ENCODE measurements around the gene CNP.

The CNP gene

GRCh38 chr17:41996855-41997164, 30.2 kb downstream of the CNP start:
- TF ChIP-seq CTCF (IDR thresholded peaks at IDR 0.05; ENCODE audit: borderline replicate concordance, extremely low read depth, low read length, poor library complexity, severe bottlenecking) (no peak), EZH2 (IDR thresholded peaks at IDR 0.05; ENCODE audit: borderline replicate concordance, low read depth, low read length, severe bottlenecking) (no peak)
- Histone ChIP-seq H3K4me3 (ENCODE audit: low read depth in 1 of 2, low read length in 2 of 2) (no peak overlapping the region), H4K20me1 (ENCODE audit: insufficient read depth, low read length) (peaks cover 23% of the 10 kb centered on the region), H3K27ac (ENCODE audit: low read length) (no peak overlapping the region), H3K9ac (ENCODE audit: low read depth, low read length) (no peak overlapping the region), H3K4me1 (ENCODE audit: insufficient read depth, low read length) (no peaks in the 10 kb centered on the region), H3K79me2 (ENCODE audit: insufficient read depth, low read length) (peaks cover 19% of the 10 kb centered on the region), H3K9me3 (ENCODE audit: insufficient read depth, low read length, severe bottlenecking) (no peaks in the 10 kb centered on the region), H3K36me3 (ENCODE audit: insufficient read depth, low read length) (peaks cover 91% of the 10 kb centered on the region), H3K4me2 (ENCODE audit: insufficient read depth, low read length) (no peak overlapping the region), H3K27me3 (ENCODE audit: insufficient read depth, low read length, poor library complexity) (no peaks in the 10 kb centered on the region), H2AFZ (ENCODE audit: low read depth, low read length) (no peak overlapping the region)
- no peak for DNase-seq
- ATAC-seq (ENCODE audit: insufficient read depth, low read depth) = no peak

GRCh38 chr17:41998497-41998896, 31.9 kb downstream of the CNP start:
- DNase-seq (no peak), ATAC-seq (ENCODE audit: insufficient read depth, low read depth) (no peak)
- Histone ChIP-seq H3K36me3 (ENCODE audit: insufficient read depth, low read length) (peaks cover 91% of the 10 kb centered on the region), H3K4me3 (ENCODE audit: low read depth in 1 of 2, low read length in 2 of 2) (no peak overlapping the region), H3K27ac (ENCODE audit: low read length) (no peak overlapping the region), H3K4me1 (ENCODE audit: insufficient read depth, low read length) (no peaks in the 10 kb centered on the region), H3K27me3 (ENCODE audit: insufficient read depth, low read length, poor library complexity) (no peaks in the 10 kb centered on the region), H2AFZ (ENCODE audit: low read depth, low read length) (no peak overlapping the region), H4K20me1 (ENCODE audit: insufficient read depth, low read length) (peaks cover 37% of the 10 kb centered on the region), H3K9me3 (ENCODE audit: insufficient read depth, low read length, severe bottlenecking) (no peaks in the 10 kb centered on the region), H3K79me2 (ENCODE audit: insufficient read depth, low read length) (peaks cover 32% of the 10 kb centered on the region), H3K9ac (ENCODE audit: low read depth, low read length) (no peak overlapping the region), H3K4me2 (ENCODE audit: insufficient read depth, low read length) (no peak overlapping the region)
- TF ChIP-seq CTCF (IDR thresholded peaks at IDR 0.05; ENCODE audit: borderline replicate concordance, extremely low read depth, low read length, poor library complexity, severe bottlenecking) (no peak), EZH2 (IDR thresholded peaks at IDR 0.05; ENCODE audit: borderline replicate concordance, low read depth, low read length, severe bottlenecking) (no peak)

GRCh38 chr17:42000413-42001133, 34.0 kb downstream of the CNP start:
- TF ChIP-seq EZH2 (IDR thresholded peaks at IDR 0.05; ENCODE audit: borderline replicate concordance, low read depth, low read length, severe bottlenecking) = no peak
- TF ChIP-seq CTCF (IDR thresholded peaks at IDR 0.05; ENCODE audit: borderline replicate concordance, extremely low read depth, low read length, poor library complexity, severe bottlenecking) = no peak
- Histone ChIP-seq H3K27me3 (ENCODE audit: insufficient read depth, low read length, poor library complexity) (no peaks in the 10 kb centered on the region), H3K4me1 (ENCODE audit: insufficient read depth, low read length) (no peaks in the 10 kb centered on the region), H3K9me3 (ENCODE audit: insufficient read depth, low read length, severe bottlenecking) (no peaks in the 10 kb centered on the region), H3K9ac (ENCODE audit: low read depth, low read length) (no peak overlapping the region), H4K20me1 (ENCODE audit: insufficient read depth, low read length) (peaks cover 52% of the 10 kb centered on the region), H3K36me3 (ENCODE audit: insufficient read depth, low read length) (peaks cover 75% of the 10 kb centered on the region), H2AFZ (ENCODE audit: low read depth, low read length) (no peak overlapping the region), H3K4me3 (ENCODE audit: low read depth in 1 of 2, low read length in 2 of 2) (no peak overlapping the region), H3K27ac (ENCODE audit: low read length) (no peak overlapping the region), H3K79me2 (ENCODE audit: insufficient read depth, low read length) (peaks cover 52% of the 10 kb centered on the region), H3K4me2 (ENCODE audit: insufficient read depth, low read length) (no peak overlapping the region)
- ATAC-seq (ENCODE audit: insufficient read depth, low read depth) (no peak), DNase-seq (no peak)

All from DND-41 (cell line).